Activated CD4-positive, alpha-beta memory T cell treated with anti-CD3 and anti-CD28 coated beads for 36 hours (primary cell): ENCODE data around the gene TBC1D23. TPM values are rescaled to one million over a fixed set of nuclear protein-coding genes. Genes with fewer than 3 reads are reported as not detected.
"Not testable (repeated sequence)": the region's sequence is repeated elsewhere in the genome, so short reads cannot be mapped to it uniquely, and the experiment has no call there.

ENCODE experiments used
- CTCF ChIA-PET: fragments of 350-600 bp; sonication (Branson Sonifier 250); formaldehyde crosslinking; loops from one replicate; lab custom pipeline; 2021; ENCODE audit warnings: antibody characterized with exemption, inconsistent platforms; lab: Charles Lee
- POLR2A ChIA-PET: fragments of 350-600 bp; sonication (Branson Sonifier 250); formaldehyde crosslinking; loops from one replicate; lab custom pipeline; 2021; ENCODE audit warnings: antibody characterized with exemption; lab: Charles Lee
- DNase-seq: peaks from one replicate; pipeline ENCODE4 v3.0.0-alpha.2; 2020
- H3K27ac Mint-ChIP-seq: one replicate; pipeline ENCODE4 v1.8.0; 2021; ENCODE audit warnings: mixed read lengths
- H3K27me3 Mint-ChIP-seq: one replicate; pipeline ENCODE4 v1.8.0; 2021; ENCODE audit warnings: mixed read lengths
- H3K36me3 Mint-ChIP-seq: one replicate; pipeline ENCODE4 v1.8.0; 2021; ENCODE audit warnings: mixed read lengths
- H3K4me1 Mint-ChIP-seq: one replicate; pipeline ENCODE4 v1.8.0; 2021; ENCODE audit warnings: low read depth, mixed read lengths
- H3K4me3 Mint-ChIP-seq: one replicate; pipeline ENCODE4 v1.8.0; 2021; ENCODE audit warnings: mild to moderate bottlenecking, mixed read lengths
- H3K9me3 Mint-ChIP-seq: one replicate; pipeline ENCODE4 v1.8.0; 2021; ENCODE audit warnings: mixed read lengths
- intact Hi-C: fragments of 100-400 bp; cut with micrococcal nuclease; formaldehyde crosslinking; loops from one replicate; pipeline ENCODE4 v1.15.1; 2023
- total RNA-seq, 2 experiments: library from RNA; stranded (reverse); gene quantifications; one replicate each; pipeline ENCODE4 v1.2.3, GENCODE V29; 2021

The TBC1D23 gene
- total RNA-seq, 2 experiments from 2014 or later, result 17.8 to 22.7 TPM

- ChIA-PET POLR2A (interaction anchor here (0.7 to 2.2 kb wide), 5 partner anchors 22 to 460 kb away, joined by 3 to 14 read pairs (median 4); partner anchors contain the start of genes LNP1 and TOMM70), CTCF (interaction anchor here (1.5 kb wide), 1 partner anchor 41 kb away, joined by 3 read pairs; no protein-coding TSS in a partner anchor)
- H3K36me3 Mint-ChIP-seq, result peaks cover 2% of the 10 kb centered on the region
Measured at GRCh38 chr3:100333970-100334487, 73.2 kb downstream of the TBC1D23 start.

GRCh38 chr3:100334488-100335351 is 73.9 kb downstream of the TBC1D23 start, which contains the start of gene NIT2:
Gene NIT2, plus strand, starts transcription at chr3:100334757. Its CDS starts 35 bp downstream, at chr3:100334792.
- H3K27ac Mint-ChIP-seq, result peak within 1 kb of the TSS; percentile 84
- peaks cover 6% of the 10 kb centered on the region for H3K36me3 Mint-ChIP-seq
- ChIA-PET CTCF (interaction anchor here (1.1 to 1.5 kb wide), 4 partner anchors 12 to 266 kb away, joined by 3 to 5 read pairs (median 4); no protein-coding TSS in a partner anchor), POLR2A (interaction anchor here (0.7 to 2.2 kb wide), 5 partner anchors 21 to 461 kb away, joined by 3 to 14 read pairs (median 4); partner anchors contain the start of genes LNP1 and TOMM70)
- no peaks in the 10 kb centered on the region for H3K9me3 Mint-ChIP-seq
- no peaks in the 10 kb centered on the region for H3K27me3 Mint-ChIP-seq
- H3K4me3 Mint-ChIP-seq, result peak within 1 kb of the TSS; percentile 86
- peaks cover 21% of the 10 kb centered on the region for H3K4me1 Mint-ChIP-seq
- peak; percentile 87 for DNase-seq
- intact Hi-C loops, result loop anchor here (1.0 to 10.0 kb wide), 6 partner anchors 18 to 1230 kb away; partner anchors contain the start of genes LNP1, TBC1D23, TFG and TMEM45A

More at GRCh38 chr3:100333970-100334487, 73.2 kb downstream of the TBC1D23 start:
- Mint-ChIP-seq H3K4me1 (peaks cover 21% of the 10 kb centered on the region), H3K27me3 (no peaks in the 10 kb centered on the region), H3K27ac (peak overlapping the region; percentile 35), H3K4me3 (peak overlapping the region; percentile 78), H3K9me3 (no peaks in the 10 kb centered on the region)
- intact Hi-C loops, result loop anchor here (1.0 to 10.0 kb wide), 6 partner anchors 17 to 1231 kb away; partner anchors contain the start of genes LNP1, TBC1D23, TFG and TMEM45A
- no peak for DNase-seq

GRCh38 chr3:100335434-100335833 is 74.6 kb downstream of the TBC1D23 start:
- H3K27ac Mint-ChIP-seq, result peak overlapping the region; percentile 84
- H3K9me3 Mint-ChIP-seq, result no peaks in the 10 kb centered on the region
- peak; percentile 44 for DNase-seq
- CTCF ChIA-PET, result interaction anchor here (1.1 to 1.5 kb wide), 4 partner anchors 11 to 267 kb away, joined by 3 to 5 read pairs (median 4); no protein-coding TSS in a partner anchor
- intact Hi-C loops, result loop anchor here (2.0 to 10.0 kb wide), 3 partner anchors 19 to 1229 kb away; partner anchors contain the start of genes TFG and TRMT10C
- H3K4me3 Mint-ChIP-seq, result peak overlapping the region; percentile 86
- H3K4me1 Mint-ChIP-seq, result peaks cover 21% of the 10 kb centered on the region
- H3K36me3 Mint-ChIP-seq, result peaks cover 6% of the 10 kb centered on the region
- POLR2A ChIA-PET, result interaction anchor here (0.6 to 2.2 kb wide), 2 partner anchors 61 to 66 kb away, joined by 3 to 14 read pairs; partner anchors contain the start of genes LNP1 and TOMM70
- no peaks in the 10 kb centered on the region for H3K27me3 Mint-ChIP-seq

- intact Hi-C loops, result loop anchor here (10.0 kb wide), 1 partner anchor 1229 kb away; the partner anchor contains the start of gene TRMT10C
- not testable (repeated sequence) for H3K27ac Mint-ChIP-seq, DNase-seq, H3K9me3 Mint-ChIP-seq, H3K4me3 Mint-ChIP-seq, H3K27me3 Mint-ChIP-seq
- Mint-ChIP-seq H3K36me3 (peaks cover 14% of the 10 kb centered on the region), H3K4me1 (peaks cover 21% of the 10 kb centered on the region)
- CTCF ChIA-PET, result interaction anchor here (0.9 to 1.5 kb wide), 3 partner anchors 19 to 267 kb away, joined by 3 to 4 read pairs (median 3); no protein-coding TSS in a partner anchor
- POLR2A ChIA-PET, result interaction anchor here (0.6 kb wide), 2 partner anchors 60 to 1743 kb away, joined by 3 read pairs; partner anchors contain the start of gene CPOX
Measured at GRCh38 chr3:100336229-100336628, 75.4 kb downstream of the TBC1D23 start.

GRCh38 chr3:100338911-100339310 is 78.1 kb downstream of the TBC1D23 start:
- intact Hi-C loops, result loop anchor here (10.0 kb wide), 1 partner anchor 1226 kb away; the partner anchor contains the start of gene TRMT10C

GRCh38 chr3:100339786-100340185 is 79.0 kb downstream of the TBC1D23 start:
- intact Hi-C loops, result loop anchor here (10.0 kb wide), 1 partner anchor 1225 kb away; the partner anchor contains the start of gene TRMT10C
- ChIA-PET POLR2A (no interaction called here), CTCF (no interaction called here)
- Mint-ChIP-seq H3K27ac (no peak overlapping the region), H3K36me3 (peaks cover 35% of the 10 kb centered on the region), H3K27me3 (no peaks in the 10 kb centered on the region), H3K4me1 (peaks cover 21% of the 10 kb centered on the region), H3K9me3 (peaks cover 2% of the 10 kb centered on the region), H3K4me3 (no peak overlapping the region)
- no peak for DNase-seq

More at GRCh38 chr3:100338911-100339310, 78.1 kb downstream of the TBC1D23 start:
- H3K27me3 Mint-ChIP-seq, result no peaks in the 10 kb centered on the region
- no peak overlapping the region for H3K4me3 Mint-ChIP-seq
- POLR2A ChIA-PET, result no interaction called here
- peaks cover 32% of the 10 kb centered on the region for H3K36me3 Mint-ChIP-seq
- H3K9me3 Mint-ChIP-seq, result peaks cover 2% of the 10 kb centered on the region
- H3K4me1 Mint-ChIP-seq, result peaks cover 23% of the 10 kb centered on the region
- DNase-seq, result no peak
- CTCF ChIA-PET, result no interaction called here
- H3K27ac Mint-ChIP-seq, result no peak overlapping the region

- Mint-ChIP-seq H3K4me1 (peaks cover 14% of the 10 kb centered on the region), H3K9me3 (peaks cover 2% of the 10 kb centered on the region), H3K27ac (no peak overlapping the region), H3K36me3 (peaks cover 39% of the 10 kb centered on the region), H3K4me3 (no peak overlapping the region), H3K27me3 (no peaks in the 10 kb centered on the region)
- POLR2A ChIA-PET, result no interaction called here
- DNase-seq, result no peak
- CTCF ChIA-PET, result interaction anchor here (0.7 kb wide), 1 partner anchor 533 kb away, joined by 3 read pairs; no protein-coding TSS in a partner anchor
- intact Hi-C loops, result no loop called here
Measured at GRCh38 chr3:100340527-100340926, 79.7 kb downstream of the TBC1D23 start.

GRCh38 chr3:100348727-100349126 is 87.9 kb downstream of the TBC1D23 start:
- POLR2A ChIA-PET, result no interaction called here
- no peak for DNase-seq
- CTCF ChIA-PET, result interaction anchor here (1.1 kb wide), 1 partner anchor 11 kb away, joined by 3 read pairs; no protein-coding TSS in a partner anchor
- no peak overlapping the region for H3K4me3 Mint-ChIP-seq
- peaks cover 70% of the 10 kb centered on the region for H3K36me3 Mint-ChIP-seq
- H3K27me3 Mint-ChIP-seq, result no peaks in the 10 kb centered on the region
- peaks cover 3% of the 10 kb centered on the region for H3K4me1 Mint-ChIP-seq
- intact Hi-C loops, result no loop called here
- peaks cover 8% of the 10 kb centered on the region for H3K9me3 Mint-ChIP-seq
- no peak overlapping the region for H3K27ac Mint-ChIP-seq

GRCh38 chr3:100351770-100352169 is 91.0 kb downstream of the TBC1D23 start:
- H3K27ac Mint-ChIP-seq, H3K27me3 Mint-ChIP-seq, POLR2A ChIA-PET, CTCF ChIA-PET, H3K4me3 Mint-ChIP-seq, H3K4me1 Mint-ChIP-seq, intact Hi-C loops, DNase-seq, H3K9me3 Mint-ChIP-seq: not testable (repeated sequence)
- peaks cover 59% of the 10 kb centered on the region for H3K36me3 Mint-ChIP-seq

- no peak overlapping the region for H3K27ac Mint-ChIP-seq
- H3K9me3 Mint-ChIP-seq, result peaks cover 8% of the 10 kb centered on the region
- no peak overlapping the region for H3K4me3 Mint-ChIP-seq
- no peak for DNase-seq
- ChIA-PET POLR2A (no interaction called here), CTCF (no interaction called here)
- no peaks in the 10 kb centered on the region for H3K27me3 Mint-ChIP-seq
- intact Hi-C loops, result no loop called here
- no peaks in the 10 kb centered on the region for H3K4me1 Mint-ChIP-seq
- peaks cover 55% of the 10 kb centered on the region for H3K36me3 Mint-ChIP-seq
Measured at GRCh38 chr3:100352296-100353231, 91.8 kb downstream of the TBC1D23 start.
